Psoas muscle (tissue), 8 donors: ENCODE measurements around the gene PNO1. TPM values are rescaled to one million over a fixed set of nuclear protein-coding genes. Genes with fewer than 3 reads are reported as not detected.

Source experiments
- ATAC-seq, 4 donors: fragments of 200-7000 bp; cut with Tn5 transposase; one replicate each; pipeline ENCODE4 v1.9.1; 2020; ENCODE audit warnings: moderate library complexity in 3 of 4, mild to moderate bottlenecking in 2 of 4
- DNase-seq, 2 donors: peaks; one replicate each; pipeline ENCODE4 v3.0.0-alpha.2; 2020
- H3K27ac ChIP-seq: fragments of 200-600 bp; one replicate; pipeline ENCODE4 v1.8.0; 2022
- H3K27me3 ChIP-seq, 3 donors: fragments of 200-600 bp in 1 of 3; one replicate each; pipeline versions ENCODE4 v1.6.1 to v1.8.0; 2013 to 2022; ENCODE audit warnings: low read length in 2 of 3, mild to moderate bottlenecking in 2 of 3, moderate library complexity in 1 of 3; ENCODE audit not compliant: insufficient read depth in 3 of 3
- H3K36me3 ChIP-seq, 2 donors: fragments of 200-600 bp in 1 of 2; one replicate each; pipeline versions ENCODE4 v1.6.1 to v1.8.0; 2013 to 2022; ENCODE audit warnings: low read depth in 1 of 2, mild to moderate bottlenecking in 1 of 2, moderate library complexity in 1 of 2; ENCODE audit not compliant: insufficient read depth in 1 of 2
- H3K4me1 ChIP-seq: fragments of 200-600 bp; one replicate; pipeline ENCODE4 v1.8.0; 2022
- H3K4me3 ChIP-seq: fragments of 200-600 bp; one replicate; pipeline ENCODE4 v1.8.0; 2022; ENCODE audit warnings: mild to moderate bottlenecking
- H3K9me3 ChIP-seq: fragments of 200-600 bp; one replicate; pipeline ENCODE4 v1.8.0; 2022
- WGBS, 3 donors: extraction: QIAGEN DNeasy Blood & Tissue Kit; methylation state at CpG; one replicate each; pipeline versions ENCODE4 v1.1.6 to v1.1.7; 2013; 5-methylcytosine and 5-hydroxymethylcytosine counted together
- intact Hi-C, 2 donors: fragments of 100-400 bp; cut with DNase I; formaldehyde crosslinking; loops; one replicate each; pipeline versions ENCODE4 v1.11.0 to v1.14.2; 2022
- polyA plus RNA-seq, 3 donors: library from polyadenylated mRNA; stranded (reverse); fragments of 200-250 nt; gene quantifications; one replicate each; pipeline ENCODE4 v1.2.3, GENCODE V29; 2013
- total RNA-seq, 4 donors: library from RNA; stranded (reverse); fragmentation: NEBNext Ultra II Directional in 2 of 4; extraction: Animal tissue kit (Norgen Biotek cat#: 25700) in 2 of 4; gene quantifications; one replicate each; pipeline versions ENCODE4 v1.2.1 to v1.2.4, GENCODE V29; 2021 to 2023
- TF ChIP-seq, protein P1 (sequence below): fragments of 200-600 bp; IDR thresholded peaks from one replicate; pipeline ENCODE4 v1.8.0; 2022; ENCODE audit warnings: antibody characterized with exemption
- donor health status: healthy with polysubstance abuse.
- donor health status: DM: no; HTN: no; CAD: no; lungs with moderate emphysema.
- donor health status: Bipolar disorder and iron deficiency.
- donor health status: healthy.
- donor health status: DM: yes; HTN: yes; CAD: no.
- donor health status: DM: no; HTN: no; CAD: no.
- donor health status: DM: no; HTN: no; CAD: no.
- donor health status: DM: yes; HTN: yes; CAD: no.

PNO1 gene
- total and polyA plus RNA-seq, 7 donors: 13.0 to 50.8 (median 24.9) TPM

DNA sequence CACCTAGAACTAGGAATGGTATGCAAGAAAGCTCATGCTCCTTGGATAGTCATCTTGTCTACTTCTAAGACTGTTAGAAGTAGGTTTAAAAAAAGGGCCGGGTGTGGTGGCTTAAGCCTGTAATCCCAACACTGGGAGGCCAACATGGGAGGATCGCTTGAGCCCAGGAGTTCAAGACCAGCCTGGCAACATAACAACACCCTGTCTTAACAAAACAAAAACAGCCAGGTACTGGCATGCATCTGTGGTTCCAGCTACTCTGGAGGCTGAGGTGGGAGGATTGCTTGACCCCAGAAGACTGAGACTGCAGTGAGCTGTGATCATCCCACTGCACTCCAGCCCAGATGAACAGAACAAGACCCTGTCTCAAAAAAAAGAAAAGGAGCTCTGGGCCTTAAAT lies 19.9 kb downstream of the PNO1 start:
- no peaks in the 10 kb centered on the region for H3K27me3 ChIP-seq
- no peak for DNase-seq
- no peak overlapping the region for H3K27ac ChIP-seq
- intact Hi-C loops: no loop called here
- no peaks in the 10 kb centered on the region for H3K9me3 ChIP-seq
- no peak for ATAC-seq
- H3K4me1 ChIP-seq: no peaks in the 10 kb centered on the region
- TF ChIP-seq, protein P1, sequence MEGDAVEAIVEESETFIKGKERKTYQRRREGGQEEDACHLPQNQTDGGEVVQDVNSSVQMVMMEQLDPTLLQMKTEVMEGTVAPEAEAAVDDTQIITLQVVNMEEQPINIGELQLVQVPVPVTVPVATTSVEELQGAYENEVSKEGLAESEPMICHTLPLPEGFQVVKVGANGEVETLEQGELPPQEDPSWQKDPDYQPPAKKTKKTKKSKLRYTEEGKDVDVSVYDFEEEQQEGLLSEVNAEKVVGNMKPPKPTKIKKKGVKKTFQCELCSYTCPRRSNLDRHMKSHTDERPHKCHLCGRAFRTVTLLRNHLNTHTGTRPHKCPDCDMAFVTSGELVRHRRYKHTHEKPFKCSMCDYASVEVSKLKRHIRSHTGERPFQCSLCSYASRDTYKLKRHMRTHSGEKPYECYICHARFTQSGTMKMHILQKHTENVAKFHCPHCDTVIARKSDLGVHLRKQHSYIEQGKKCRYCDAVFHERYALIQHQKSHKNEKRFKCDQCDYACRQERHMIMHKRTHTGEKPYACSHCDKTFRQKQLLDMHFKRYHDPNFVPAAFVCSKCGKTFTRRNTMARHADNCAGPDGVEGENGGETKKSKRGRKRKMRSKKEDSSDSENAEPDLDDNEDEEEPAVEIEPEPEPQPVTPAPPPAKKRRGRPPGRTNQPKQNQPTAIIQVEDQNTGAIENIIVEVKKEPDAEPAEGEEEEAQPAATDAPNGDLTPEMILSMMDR: no peak
- 36 to 64% (median 50%) methylated on average over 2 of the region's 2 CpGs for WGBS, 3 donors
- H3K4me3 ChIP-seq: no peak overlapping the region
- peaks cover 11 to 92% of the 10 kb centered on the region in 2 donors for H3K36me3 ChIP-seq

DNA sequence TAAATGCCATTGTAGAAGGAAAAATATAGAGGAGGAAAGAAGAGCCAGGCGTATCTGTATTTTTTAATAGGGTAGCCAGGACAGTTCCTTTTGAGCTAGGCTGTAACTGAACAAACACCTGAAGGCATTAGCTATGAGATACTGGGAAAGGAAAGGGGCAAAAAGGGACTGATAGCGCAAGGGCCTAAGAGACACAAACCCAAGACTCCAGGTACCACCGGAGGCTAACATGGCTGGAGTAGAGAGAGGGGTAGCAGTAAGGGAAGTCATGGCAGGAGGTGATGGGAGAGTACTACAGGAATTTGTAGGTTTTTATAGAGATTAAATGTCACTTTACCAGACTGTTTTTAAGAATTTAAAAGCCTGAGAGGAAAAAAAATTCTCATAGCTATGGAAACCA lies 20.7 kb downstream of the PNO1 start:
- peaks cover 11 to 93% of the 10 kb centered on the region in 2 donors for H3K36me3 ChIP-seq
- ATAC-seq (no peak), DNase-seq (no peak)

DNA sequence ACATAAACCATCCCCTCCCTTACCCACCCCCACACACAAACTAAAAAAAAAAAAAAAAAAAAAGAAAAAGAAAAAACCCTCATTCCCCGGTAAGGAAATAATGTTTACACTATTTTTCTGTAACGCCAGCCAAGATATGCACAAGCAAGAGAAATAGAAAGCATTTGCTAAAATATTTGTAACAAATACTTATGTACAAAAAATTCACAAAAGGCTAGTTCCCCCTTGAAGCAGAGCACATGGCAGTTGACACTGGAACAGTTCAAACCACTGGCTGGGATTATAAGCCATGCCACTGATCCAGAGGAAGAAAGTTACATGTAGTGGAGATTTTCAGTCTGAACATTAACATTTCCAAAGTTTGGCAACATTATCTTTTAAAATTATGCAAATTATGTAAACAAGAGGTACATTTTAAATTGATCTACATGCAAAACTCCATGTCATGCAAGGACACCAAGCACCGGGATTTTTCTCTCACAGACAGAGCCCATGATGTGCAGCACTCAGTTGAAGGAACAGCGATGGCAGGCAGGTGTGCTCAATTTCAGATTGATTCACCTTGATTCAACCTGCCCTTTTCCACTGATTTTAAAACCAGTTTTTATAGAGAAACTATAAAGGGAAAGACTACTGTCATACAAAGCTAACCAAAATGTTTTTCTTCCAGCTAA lies 21.4 kb downstream of the PNO1 start:
- Histone ChIP-seq H3K4me1 (no peaks in the 10 kb centered on the region), H3K27ac (no peak overlapping the region), H3K4me3 (no peak overlapping the region), H3K36me3 (peaks cover 9 to 93% of the 10 kb centered on the region in 2 donors), H3K27me3 (no peaks in the 10 kb centered on the region), H3K9me3 (no peaks in the 10 kb centered on the region)
- TF ChIP-seq, protein P1: no peak
- intact Hi-C loops: no loop called here
- WGBS, 3 donors: 85 to 90% (median 89%) methylated on average over 4 of the region's 4 CpGs
- DNase-seq (no peak), ATAC-seq (no peak)

More for the DNA sequence above, 20.7 kb downstream of the PNO1 start:
- 98 to 100% (median 98%) methylated on average over 3 of the region's 3 CpGs for WGBS, 3 donors
- Histone ChIP-seq H3K27ac (no peak overlapping the region), H3K4me3 (no peak overlapping the region), H3K4me1 (no peaks in the 10 kb centered on the region), H3K9me3 (no peaks in the 10 kb centered on the region), H3K27me3 (no peaks in the 10 kb centered on the region)
- TF ChIP-seq, protein P1: no peak
- intact Hi-C loops: no loop called here

DNA sequence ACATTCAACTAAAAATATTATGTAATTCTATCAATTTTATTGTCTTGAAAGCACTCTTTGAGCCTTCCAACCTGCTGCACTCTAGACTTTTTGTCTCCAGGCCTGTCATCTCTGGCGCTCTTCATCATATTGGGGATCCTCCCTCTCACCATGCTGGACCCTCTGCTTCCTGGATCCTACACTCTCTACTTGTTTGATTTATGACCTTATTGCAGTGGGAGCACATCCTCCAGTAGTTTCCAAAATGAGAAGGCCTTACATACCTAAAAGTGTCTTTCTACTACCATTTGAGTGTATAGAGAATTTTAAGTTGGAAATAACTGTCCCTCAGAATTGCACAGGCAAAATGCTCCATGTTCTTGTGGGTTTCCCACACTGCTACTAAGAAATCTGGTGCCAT lies 25.2 kb downstream of the PNO1 start:
- H3K4me3 ChIP-seq: no peak overlapping the region
- H3K27ac ChIP-seq: no peak overlapping the region
- TF ChIP-seq, protein P1: no peak
- peaks cover 0 to 79% of the 10 kb centered on the region in 2 donors for H3K36me3 ChIP-seq
- no peak for ATAC-seq
- WGBS, 3 donors: 97 to 100% (median 100%) methylated on average over 1 of the region's 1 CpG
- H3K9me3 ChIP-seq: no peaks in the 10 kb centered on the region
- DNase-seq: no peak
- H3K4me1 ChIP-seq: no peaks in the 10 kb centered on the region
- intact Hi-C loops: no loop called here
- H3K27me3 ChIP-seq: no peaks in the 10 kb centered on the region
